Endothelial cell of umbilical vein (primary cell): Measurements from ENCODE around the gene DEPDC5. TPM values are rescaled to one million over a fixed set of nuclear protein-coding genes. Genes with fewer than 3 reads are reported as not detected.

Experiments used
- BruUV-seq: library from RNA; stranded (reverse); fragments of 400-500 nt; replicated peaks from 2 replicates; lab custom pipeline; 2021; lab: Mats Ljungman, UMichigan
- CTCF ChIA-PET: fragments of 300-600, 350-600 bp; sonication (Branson Sonifier 250); formaldehyde crosslinking; loops from one replicate; lab custom pipeline; 2021; ENCODE audit warnings: antibody characterized with exemption, inconsistent platforms; lab: Charles Lee
- POLR2A ChIA-PET: fragments of 300-600, 350-600 bp; sonication (Branson Sonifier 250); formaldehyde crosslinking; loops from one replicate; lab custom pipeline; 2021; ENCODE audit warnings: antibody characterized with exemption, inconsistent platforms; lab: Charles Lee
- DNase-seq: peaks from one replicate; pipeline ENCODE4 v3.0.0-alpha.2; 2011; ENCODE audit warnings: low read depth, low spot score
- FAIRE-seq: peaks from 2 replicates; lab custom pipeline; 2011; peaks lifted over from hg19 to GRCh38; lab: Jason Lieb, UNC
- H2AFZ ChIP-seq: 2 replicates; pipeline ENCODE4 v1.6.0; 2012; ENCODE audit warnings: low read depth, low read length, control low read depth, inconsistent platforms
- H3K27ac ChIP-seq: 2 replicates; pipeline ENCODE4 v1.5.1; 2011; ENCODE audit warnings: low read depth, mild to moderate bottlenecking, control low read depth, low read length, moderate library complexity; ENCODE audit not compliant: insufficient read depth
- H3K27me3 ChIP-seq, 2 experiments: 2 replicates each; pipeline versions ENCODE4 v1.6.0 to v1.6.1; 2011; ENCODE audit warnings: low read length in 2 of 2, mixed read lengths in 1 of 2; ENCODE audit not compliant: control insufficient read depth in 2 of 2, insufficient read depth in 2 of 2
- H3K36me3 ChIP-seq, 2 experiments: 2 replicates in 1 of 2; 3 replicates in 1 of 2; pipeline ENCODE4 v1.5.1; 2011; ENCODE audit warnings: low read length in 2 of 2, mild to moderate bottlenecking in 1 of 2, moderate library complexity in 1 of 2; ENCODE audit not compliant: control insufficient read depth in 2 of 2, insufficient read depth in 2 of 2; ENCODE audit errors: extremely low read depth in 1 of 2
- H3K4me1 ChIP-seq: 3 replicates; pipeline ENCODE4 v1.5.1; 2011; ENCODE audit warnings: mild to moderate bottlenecking, low read length; ENCODE audit not compliant: control insufficient read depth, insufficient read depth; ENCODE audit errors: extremely low read depth
- H3K4me2 ChIP-seq: 2 replicates; pipeline ENCODE4 v1.6.1; 2011; ENCODE audit warnings: low read length, control low read depth, mixed read lengths; ENCODE audit not compliant: insufficient read depth
- H3K4me3 ChIP-seq, 3 experiments: fragments of 200-600 bp in 1 of 3; sonication (generic), shearing (Covaris generic) in 1 of 3; replicated peaks in 1 of 3; 2 replicates each; pipeline ENCODE4 v1.5.1; 2011 to 2016; ENCODE audit warnings: control low read depth in 3 of 3, low read length in 3 of 3, mild to moderate bottlenecking in 2 of 3, inconsistent platforms in 1 of 3, low read depth in 1 of 3, moderate library complexity in 1 of 3; ENCODE audit not compliant: insufficient read depth in 1 of 3
- H3K79me2 ChIP-seq: 2 replicates; pipeline ENCODE4 v1.6.0; 2012; ENCODE audit warnings: low read length, inconsistent platforms; ENCODE audit not compliant: control insufficient read depth, insufficient read depth
- H3K9ac ChIP-seq: replicated peaks from 2 replicates; pipeline ENCODE3; 2011; ENCODE audit warnings: low read length, control low read depth; ENCODE audit not compliant: insufficient read depth; ENCODE audit errors: extremely low read depth
- H3K9me1 ChIP-seq: replicated peaks from 3 replicates; pipeline ENCODE4 v1.6.0; 2011; ENCODE audit warnings: mild to moderate bottlenecking, low read length; ENCODE audit not compliant: control insufficient read depth, insufficient read depth; ENCODE audit errors: extremely low read depth
- H3K9me3 ChIP-seq: replicated peaks from 2 replicates; pipeline ENCODE4 v1.5.1; 2012; ENCODE audit warnings: low read length, inconsistent platforms; ENCODE audit not compliant: control insufficient read depth, insufficient read depth
- H4K20me1 ChIP-seq: replicated peaks from 2 replicates; pipeline ENCODE3; 2011; ENCODE audit warnings: mild to moderate bottlenecking, low read length; ENCODE audit not compliant: control insufficient read depth, insufficient read depth; ENCODE audit errors: extremely low read depth
- FOS ChIP-seq: IDR thresholded peaks from 2 replicates; pipeline ENCODE4 v1.6.1; 2011; ENCODE audit warnings: mild to moderate bottlenecking, low read length, moderate library complexity, borderline replicate concordance; ENCODE audit not compliant: insufficient read depth
- JUN ChIP-seq: IDR thresholded peaks from 2 replicates; pipeline ENCODE4 v1.6.1; 2011; ENCODE audit warnings: borderline replicate concordance, low read depth; ENCODE audit not compliant: insufficient read length, insufficient read depth
- POLR2AphosphoS5 ChIP-seq: IDR thresholded peaks from 2 replicates; pipeline ENCODE4 v1.6.1; 2012; ENCODE audit warnings: low read depth, mild to moderate bottlenecking, control low read depth, low read length, moderate library complexity; ENCODE audit not compliant: insufficient read depth
- dilution Hi-C: fragments of 300-500 bp; cut with MboI; formaldehyde crosslinking; loops from one replicate; pipeline ENCODE4 v1.15.0; 2019; ENCODE audit warnings: low sequenced_read_pairs; ENCODE audit not compliant: extremely low pct_ligation_motif_present
- intact Hi-C: fragments of 100-400 bp; cut with micrococcal nuclease; formaldehyde crosslinking; loops from one replicate; pipeline ENCODE4 v1.10.0; 2022
- polyA plus RNA-seq, 4 experiments: library from polyadenylated mRNA; depleted of rRNA in 3 of 4; stranded (reverse) in 3 of 4; unstranded in 1 of 4; fragments of >200 nt; gene quantifications; 2 replicates each; pipeline versions ENCODE4 v1.2.1 to v1.2.3, GENCODE V29; 2011 to 2012; ENCODE audit warnings: missing spikeins in 1 of 4
- total RNA-seq: library from RNA; stranded (reverse); gene quantifications from 2 replicates; pipeline ENCODE4 v1.2.3, GENCODE V29; 2021
- TF ChIP-seq, protein P1 (sequence below): IDR thresholded peaks from 2 replicates; pipeline ENCODE4 v1.6.1; 2011; ENCODE audit not compliant: insufficient read depth, insufficient read length
- TF ChIP-seq, protein P2 (sequence below), 2 donors: IDR thresholded peaks; 1 replicate in 1 of 2; 2 replicates in 1 of 2; pipeline ENCODE4 v1.5.1; 2011; ENCODE audit warnings: low read length in 2 of 2, mild to moderate bottlenecking in 2 of 2, moderate library complexity in 2 of 2, control low read depth in 1 of 2, inconsistent platforms in 1 of 2, low read depth in 1 of 2; ENCODE audit not compliant: insufficient read depth in 1 of 2; ENCODE audit errors: extremely low read depth in 1 of 2

Gene DEPDC5
- total and polyA plus RNA-seq, 2 donors (not counting 3 experiments of a cell fraction or from before 2014, with no cell fraction given) = 13.1 to 36.6 TPM

- FAIRE-seq = no peak
- Histone ChIP-seq H3K27me3 (no peaks in the 10 kb centered on the region), H3K79me2 (no peaks in the 10 kb centered on the region), H3K9me3 (no peaks in the 10 kb centered on the region), H3K9me1 (no peaks in the 10 kb centered on the region), H3K4me3 (no peak overlapping the region), H3K27ac (no peak overlapping the region), H3K4me2 (no peak overlapping the region), H4K20me1 (no peaks in the 10 kb centered on the region), H3K36me3 (peaks cover 0 to 25% of the 10 kb centered on the region in 2 experiments), H2AFZ (no peak overlapping the region), H3K9ac (no peak overlapping the region), H3K4me1 (no peaks in the 10 kb centered on the region)
- TF ChIP-seq, protein P1, sequence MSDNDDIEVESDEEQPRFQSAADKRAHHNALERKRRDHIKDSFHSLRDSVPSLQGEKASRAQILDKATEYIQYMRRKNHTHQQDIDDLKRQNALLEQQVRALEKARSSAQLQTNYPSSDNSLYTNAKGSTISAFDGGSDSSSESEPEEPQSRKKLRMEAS = no peak
- TF ChIP-seq POLR2AphosphoS5 (no peak), FOS (no peak), JUN (no peak)
- TF ChIP-seq, protein P2, sequence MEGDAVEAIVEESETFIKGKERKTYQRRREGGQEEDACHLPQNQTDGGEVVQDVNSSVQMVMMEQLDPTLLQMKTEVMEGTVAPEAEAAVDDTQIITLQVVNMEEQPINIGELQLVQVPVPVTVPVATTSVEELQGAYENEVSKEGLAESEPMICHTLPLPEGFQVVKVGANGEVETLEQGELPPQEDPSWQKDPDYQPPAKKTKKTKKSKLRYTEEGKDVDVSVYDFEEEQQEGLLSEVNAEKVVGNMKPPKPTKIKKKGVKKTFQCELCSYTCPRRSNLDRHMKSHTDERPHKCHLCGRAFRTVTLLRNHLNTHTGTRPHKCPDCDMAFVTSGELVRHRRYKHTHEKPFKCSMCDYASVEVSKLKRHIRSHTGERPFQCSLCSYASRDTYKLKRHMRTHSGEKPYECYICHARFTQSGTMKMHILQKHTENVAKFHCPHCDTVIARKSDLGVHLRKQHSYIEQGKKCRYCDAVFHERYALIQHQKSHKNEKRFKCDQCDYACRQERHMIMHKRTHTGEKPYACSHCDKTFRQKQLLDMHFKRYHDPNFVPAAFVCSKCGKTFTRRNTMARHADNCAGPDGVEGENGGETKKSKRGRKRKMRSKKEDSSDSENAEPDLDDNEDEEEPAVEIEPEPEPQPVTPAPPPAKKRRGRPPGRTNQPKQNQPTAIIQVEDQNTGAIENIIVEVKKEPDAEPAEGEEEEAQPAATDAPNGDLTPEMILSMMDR (IDR thresholded peaks at IDR 0.05; ENCODE audit: extremely low read depth in 1 of 2, insufficient read depth in 1 of 2, low read depth in 1 of 2, low read length in 2 of 2) = no peak
- BruUV-seq = no TSS peak
- dilution Hi-C loops (no loop called here), intact Hi-C loops (no loop called here)
- no peak for DNase-seq
- ChIA-PET POLR2A (no interaction called here), CTCF (interaction anchor here (1.1 to 1.2 kb wide), 2 partner anchors 11 to 27 kb away, joined by 3 read pairs; no protein-coding TSS in a partner anchor)
Observed at GRCh38 chr22:31844941-31845340, 91.1 kb downstream of the DEPDC5 start.
